Measurements from ENCODE around the gene BPIFB2.

The BPIFB2 gene

DNA sequence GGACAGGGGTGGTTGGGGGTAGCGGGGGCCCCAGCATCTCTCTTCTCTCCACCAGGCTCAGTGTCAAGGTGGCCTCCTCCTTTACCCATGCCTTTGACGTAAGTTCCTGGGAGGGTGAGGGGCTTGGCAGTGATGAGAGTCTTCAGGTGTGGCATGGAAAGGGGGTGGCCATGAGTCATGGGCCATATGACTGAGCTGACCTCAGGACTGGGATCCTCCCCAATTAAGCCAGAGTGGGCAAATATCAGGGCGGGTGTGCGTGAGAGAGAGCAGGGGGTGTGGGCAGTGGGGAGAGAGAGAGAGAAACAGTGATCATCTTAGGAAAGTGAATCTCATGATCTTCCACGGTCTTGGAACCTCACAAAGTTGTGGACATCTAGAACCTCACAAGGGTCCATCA is 63.7 kb downstream of the BPIFB2 start:
- no peak for FAIRE-seq

- no peak for FAIRE-seq
Measured at GRCh38 chr20:33072362-33072761, 64.9 kb downstream of the BPIFB2 start.

- FAIRE-seq, result no peak
Measured at GRCh38 chr20:33072813-33073212, 65.3 kb downstream of the BPIFB2 start.

Measured in A204.1 (cell line).